ENCODE results near the gene SKAP2.

The SKAP2 gene

DNA sequence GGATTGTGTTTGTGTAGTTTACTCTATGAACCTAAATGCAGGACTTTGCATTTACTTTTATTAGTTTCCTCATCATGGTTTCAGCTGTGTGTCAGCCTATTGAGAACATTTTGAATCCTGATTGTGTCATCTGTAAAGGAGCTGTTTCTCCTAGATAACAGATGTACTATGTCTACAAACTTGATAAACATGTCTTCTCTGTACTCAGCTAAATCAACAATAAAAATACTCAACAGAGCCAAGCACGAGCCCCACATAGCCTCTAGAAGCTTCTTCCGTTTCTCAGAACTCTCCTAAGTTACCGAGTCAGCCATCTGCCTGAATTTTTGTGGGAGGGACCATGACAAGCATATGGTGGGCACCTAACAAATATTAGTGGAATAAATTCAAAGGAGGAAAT is 234.7 kb downstream of the SKAP2 start:
- no peak for DNase-seq

DNA sequence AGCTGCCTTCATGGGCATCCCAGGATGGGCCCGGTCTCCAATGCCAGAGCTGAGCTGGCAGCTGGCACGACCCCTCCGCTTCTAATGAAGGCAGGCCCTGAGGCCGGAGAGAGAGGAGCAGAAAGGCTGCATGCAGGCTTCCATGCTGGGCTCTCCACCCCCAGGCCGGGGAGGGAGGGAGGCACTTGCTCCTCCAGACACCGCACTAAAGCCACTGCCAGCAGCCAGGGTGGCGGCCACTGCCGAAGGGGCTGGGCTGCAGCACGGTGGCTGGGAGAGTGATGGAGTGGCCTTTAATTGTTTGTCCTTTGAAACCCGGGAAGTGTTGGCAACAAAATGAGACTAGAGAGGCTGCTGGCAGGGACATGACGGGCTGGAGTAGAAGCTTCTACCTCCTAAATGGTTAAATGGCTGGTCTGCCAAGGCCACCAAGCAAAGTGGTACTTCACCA is 236.5 kb downstream of the SKAP2 start:
- DNase-seq = peak; percentile 72

DNA sequence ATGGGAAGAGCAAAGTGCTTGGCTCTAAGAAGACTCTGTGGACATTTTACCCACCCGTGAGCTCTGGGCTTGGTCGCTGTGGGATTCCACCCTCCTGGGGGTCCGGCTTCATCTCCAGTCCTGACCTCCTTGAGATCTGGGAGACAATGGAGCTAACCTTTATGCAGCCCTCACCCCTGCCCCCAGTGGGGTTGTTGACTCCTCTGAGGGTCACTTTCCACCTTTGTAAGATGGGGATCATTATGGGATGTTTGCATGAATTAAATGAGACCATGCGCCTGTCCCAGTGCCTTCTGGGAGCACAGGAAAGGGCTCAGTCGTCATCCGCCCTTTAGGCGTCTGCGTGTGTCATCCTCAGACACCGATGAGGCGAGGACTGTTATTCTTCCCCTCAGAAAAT is 237.2 kb downstream of the SKAP2 start:
- DNase-seq = no peak

DNA sequence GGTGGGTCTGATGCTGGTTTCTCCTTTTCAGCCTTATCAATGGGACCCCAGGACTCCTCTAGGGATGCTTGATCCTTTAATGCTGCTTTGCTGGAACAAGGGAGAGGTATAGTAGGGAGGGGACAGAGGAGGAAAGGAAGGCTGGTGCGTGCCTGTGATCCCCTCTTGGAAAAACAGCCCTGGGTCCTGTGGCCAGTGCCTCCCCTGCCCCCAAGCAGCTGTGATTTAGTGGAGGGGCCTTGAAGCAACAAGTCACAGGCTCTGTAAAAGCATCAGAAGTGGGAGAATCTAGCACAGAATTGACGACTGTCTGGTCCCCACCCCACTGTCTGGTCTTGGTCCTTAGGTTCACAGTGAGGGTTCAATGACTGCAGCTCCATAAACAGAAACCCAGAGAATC is 237.7 kb downstream of the SKAP2 start:
- no peak for DNase-seq

DNA sequence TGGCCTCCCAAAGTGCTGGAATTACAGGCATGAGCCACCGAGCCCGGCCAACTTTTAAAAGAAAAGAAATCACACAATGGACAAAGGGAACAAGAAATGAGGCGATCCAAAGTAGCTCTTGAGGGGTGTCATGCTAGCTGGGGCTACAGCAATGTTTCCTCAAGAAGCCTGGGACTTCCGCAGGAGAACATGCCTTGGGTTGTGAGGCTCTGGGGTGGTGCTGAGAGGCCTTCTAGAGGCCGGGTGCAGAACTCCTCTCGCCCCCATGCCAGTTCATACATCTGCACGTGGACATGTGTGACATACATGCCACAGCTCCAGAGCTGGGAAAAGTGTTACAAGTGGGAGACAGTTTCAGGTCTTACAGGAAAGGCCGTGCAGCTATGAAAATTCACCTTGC is 238.2 kb downstream of the SKAP2 start:
- no peak for DNase-seq

DNA sequence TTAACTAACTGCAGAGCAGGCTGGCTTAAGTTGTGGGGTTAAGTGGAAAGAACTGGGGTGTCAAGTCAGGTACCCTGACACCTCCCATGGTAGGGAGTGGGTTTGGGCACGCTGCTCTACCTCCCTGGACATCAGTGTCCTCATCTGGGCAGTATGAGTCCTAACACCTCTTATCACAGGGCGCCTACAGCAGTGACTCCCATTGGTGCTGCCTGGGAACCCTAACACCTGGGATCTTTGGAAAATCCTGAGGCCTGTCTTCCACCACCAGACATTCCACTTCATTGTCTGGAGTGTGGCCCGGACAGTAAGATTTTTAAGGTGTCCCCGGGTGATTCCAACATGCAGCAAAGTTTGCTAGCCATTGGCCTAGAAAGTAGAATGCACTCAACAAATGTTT is 239.1 kb downstream of the SKAP2 start:
- no peak for DNase-seq

DNA sequence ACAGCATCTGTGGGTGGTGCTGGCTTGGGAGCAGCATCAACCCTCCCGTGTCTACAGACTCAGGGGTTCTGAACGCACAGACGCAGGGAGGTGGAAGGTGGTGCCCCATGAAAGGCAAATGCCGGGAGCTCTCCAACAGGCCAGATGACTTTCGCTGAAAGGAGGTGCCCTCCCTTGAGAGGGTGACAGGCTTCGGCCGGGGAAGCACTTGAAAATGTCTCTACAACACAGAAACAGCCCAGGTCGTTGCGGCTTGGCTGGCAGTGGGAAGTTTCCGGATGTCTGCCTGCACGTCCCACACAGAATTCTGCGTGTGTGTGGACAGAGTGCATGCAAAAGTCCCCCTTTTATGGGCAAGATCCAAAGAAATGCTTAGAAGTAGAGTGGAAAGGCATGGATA is 239.6 kb downstream of the SKAP2 start:
- no peak for DNase-seq

DNA sequence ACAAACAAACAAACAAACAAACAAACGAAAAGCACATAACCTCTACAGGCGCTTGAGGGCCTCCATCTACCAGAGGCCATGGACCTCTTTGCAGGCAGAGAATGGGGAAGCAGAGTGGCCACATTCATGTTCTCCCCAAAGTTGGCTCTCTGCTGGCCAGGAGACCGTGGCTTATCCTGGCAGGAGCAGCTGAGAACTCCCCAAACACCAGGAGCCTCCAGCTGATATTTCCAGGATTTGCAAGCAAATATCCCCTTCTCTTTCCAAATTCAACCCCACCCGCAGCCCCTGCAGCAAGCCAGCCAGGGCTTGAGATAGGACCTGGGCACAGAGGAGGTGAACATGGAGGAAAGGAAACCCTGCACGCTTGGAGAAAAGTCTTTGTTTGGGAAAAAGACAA is 240.0 kb downstream of the SKAP2 start:
- DNase-seq = no peak

DNA sequence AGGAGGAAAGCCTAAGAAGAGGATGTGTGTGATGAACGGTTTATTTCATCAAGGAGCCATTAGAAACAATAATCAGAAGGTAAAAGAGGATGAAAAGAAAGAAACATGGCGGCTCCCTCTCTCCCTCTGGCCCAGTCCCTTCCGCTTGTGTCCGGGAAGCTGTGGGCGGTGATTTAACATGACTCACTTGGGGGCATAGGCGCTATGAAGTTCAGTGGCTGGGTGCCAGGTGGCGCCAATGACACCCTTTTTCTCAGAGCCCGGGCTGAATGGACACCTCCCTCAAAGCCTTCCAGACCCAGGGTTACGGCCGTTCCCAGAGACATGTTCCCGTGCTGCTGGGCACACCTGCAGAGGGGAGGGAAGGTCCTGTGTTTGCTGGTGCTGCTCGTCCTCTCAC is 244.0 kb downstream of the SKAP2 start:
- no peak for DNase-seq

DNA sequence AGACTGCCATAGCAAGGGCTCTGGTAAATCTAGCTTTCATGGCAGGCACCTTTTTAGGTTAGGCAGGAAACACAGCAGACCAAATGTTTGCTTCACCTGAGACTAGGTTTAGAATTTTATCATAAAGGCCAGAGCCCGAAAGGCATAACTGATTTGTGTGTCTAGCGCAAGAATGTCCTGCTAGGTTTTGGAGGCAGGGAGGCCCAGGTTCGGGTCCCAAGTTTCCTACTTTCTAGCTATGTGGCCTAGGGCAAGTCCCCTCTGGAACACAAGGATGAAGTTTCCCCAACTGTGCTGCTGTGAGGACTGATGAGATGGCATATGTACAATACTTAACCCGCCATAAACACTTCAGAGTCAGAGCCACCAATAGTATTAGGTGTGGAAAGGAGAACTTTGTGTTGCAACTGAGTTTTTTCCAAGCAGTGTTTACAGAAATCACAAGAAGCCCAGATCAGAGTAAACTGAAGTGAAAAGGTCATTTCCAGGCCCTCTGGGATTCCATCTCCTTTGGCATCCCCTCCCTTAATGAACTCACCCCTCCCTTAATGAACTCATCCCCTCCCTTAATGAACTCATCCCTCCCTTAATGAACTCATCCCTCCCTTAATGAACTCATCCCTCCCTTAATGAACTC is 244.9 kb downstream of the SKAP2 start:
- DNase-seq = no peak

DNA sequence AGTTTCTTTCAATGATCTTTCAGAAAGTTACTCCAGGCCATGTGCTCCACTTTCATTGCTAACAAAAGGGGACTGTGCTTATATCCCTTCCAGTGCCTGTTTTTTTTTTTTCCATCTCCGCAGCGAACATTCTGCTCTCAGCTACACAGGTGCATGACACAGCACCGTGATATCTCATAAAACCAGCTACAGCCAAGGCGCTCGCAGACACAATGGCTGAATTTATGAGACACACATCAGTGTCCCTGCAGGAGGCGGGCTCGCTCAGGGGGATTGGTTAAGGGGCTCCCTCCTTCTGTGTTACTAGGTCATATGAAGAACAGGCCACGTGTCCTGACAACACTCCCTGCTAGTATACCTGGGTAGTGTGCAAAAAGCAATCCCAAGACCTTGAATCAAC is 245.5 kb downstream of the SKAP2 start:
- no peak for DNase-seq

DNA sequence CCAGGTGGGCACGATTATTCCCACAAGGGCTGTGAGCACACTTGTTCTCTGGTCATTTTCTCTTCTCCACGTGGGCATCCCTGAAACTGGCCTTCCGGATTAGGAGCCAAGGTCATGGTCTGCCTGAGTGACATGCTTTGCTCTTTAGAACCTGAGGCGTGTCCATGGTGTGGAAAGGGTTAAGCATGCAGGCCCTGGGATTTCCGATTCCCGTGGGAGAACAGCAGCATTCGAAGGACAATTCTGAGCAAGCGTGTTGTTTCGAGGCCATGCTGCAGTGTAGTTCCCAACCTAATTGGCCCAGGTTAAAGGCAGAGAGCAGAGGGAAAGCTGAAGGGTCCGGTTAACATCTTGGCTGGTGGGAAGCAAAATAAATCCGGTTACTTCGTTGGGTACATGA is 245.9 kb downstream of the SKAP2 start:
- DNase-seq = no peak
